GM19372 (cell line): ENCODE data around the gene SLC30A1.
"Not testable (repeated sequence)": the region's sequence is repeated elsewhere in the genome, so short reads cannot be mapped to it uniquely, and the experiment has no call there.

ENCODE experiments used
- ATAC-seq: cut with Tn5 transposase; IDR thresholded peaks from one replicate; pipeline ENCODE4 v1.9.1; 2021; ENCODE audit warnings: mild to moderate bottlenecking, low read depth, moderate library complexity; ENCODE audit not compliant: unreplicated experiment

Gene SLC30A1, protein sequence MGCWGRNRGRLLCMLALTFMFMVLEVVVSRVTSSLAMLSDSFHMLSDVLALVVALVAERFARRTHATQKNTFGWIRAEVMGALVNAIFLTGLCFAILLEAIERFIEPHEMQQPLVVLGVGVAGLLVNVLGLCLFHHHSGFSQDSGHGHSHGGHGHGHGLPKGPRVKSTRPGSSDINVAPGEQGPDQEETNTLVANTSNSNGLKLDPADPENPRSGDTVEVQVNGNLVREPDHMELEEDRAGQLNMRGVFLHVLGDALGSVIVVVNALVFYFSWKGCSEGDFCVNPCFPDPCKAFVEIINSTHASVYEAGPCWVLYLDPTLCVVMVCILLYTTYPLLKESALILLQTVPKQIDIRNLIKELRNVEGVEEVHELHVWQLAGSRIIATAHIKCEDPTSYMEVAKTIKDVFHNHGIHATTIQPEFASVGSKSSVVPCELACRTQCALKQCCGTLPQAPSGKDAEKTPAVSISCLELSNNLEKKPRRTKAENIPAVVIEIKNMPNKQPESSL

DNA sequence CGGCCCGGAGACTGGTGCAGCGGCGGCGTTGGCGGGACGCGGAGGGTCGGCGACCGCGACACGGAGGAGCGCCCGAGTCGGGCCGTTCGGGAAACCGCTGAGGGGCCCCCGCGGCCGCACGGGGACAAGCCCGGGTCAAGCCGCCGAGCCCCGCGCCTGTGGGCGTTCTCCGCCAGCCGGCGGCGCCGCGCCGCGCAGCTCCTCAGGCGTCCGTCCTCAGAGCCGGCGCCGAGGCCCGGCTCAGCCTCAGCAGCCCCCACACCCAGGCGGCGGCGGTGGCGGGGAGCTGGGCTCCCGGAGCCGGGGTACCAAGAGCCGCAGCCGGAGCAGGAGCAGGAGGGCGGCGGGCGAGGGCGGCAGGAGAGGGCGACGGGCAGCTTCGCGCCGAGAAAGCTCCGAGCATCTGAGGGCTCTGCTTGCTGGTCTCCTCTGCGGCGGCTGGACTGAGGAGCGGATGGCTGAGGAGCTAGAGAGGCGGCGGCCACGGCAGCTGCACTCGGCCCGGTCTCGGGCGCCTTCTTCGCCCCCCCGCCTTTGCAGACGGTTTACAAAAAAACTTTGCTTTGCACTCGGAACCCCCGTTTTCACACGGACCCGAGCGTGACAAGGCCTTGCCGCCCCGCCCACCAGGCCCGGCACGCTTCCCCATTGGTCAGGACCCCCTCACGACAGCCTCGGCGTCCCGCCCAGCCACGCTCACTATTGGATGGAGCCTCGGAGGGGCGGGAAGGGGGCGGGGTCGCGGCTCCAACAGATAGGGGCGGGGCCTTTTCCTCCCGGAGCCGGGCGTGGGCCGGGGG, at the start of gene SLC30A1:
Gene SLC30A1, minus strand, starts transcription at position 522 of the 800 bp plus-strand sequence. CDS start 549 bp downstream, outside the sequence.
- ATAC-seq: peak; percentile 78

DNA sequence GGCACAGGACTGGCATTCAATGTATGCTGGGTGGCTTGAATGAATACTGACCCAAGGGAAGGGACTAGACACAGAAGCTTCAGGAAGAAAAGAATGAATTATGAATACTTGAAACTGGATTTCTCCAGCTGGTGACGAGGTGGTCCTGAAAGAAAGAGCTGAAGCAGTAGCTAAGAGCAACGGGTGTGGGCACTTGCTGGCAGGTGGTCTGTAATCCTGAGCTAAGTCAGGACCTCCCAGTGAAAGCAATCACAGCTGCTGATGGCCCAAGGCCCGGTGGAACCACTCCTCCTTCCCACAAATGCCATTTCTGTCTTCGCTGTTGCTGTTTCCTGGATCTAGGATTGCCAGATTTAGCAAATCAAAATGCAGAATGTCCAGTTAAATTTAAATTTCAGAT, 49.5 kb upstream of the SLC30A1 start:
- ATAC-seq: no peak

DNA sequence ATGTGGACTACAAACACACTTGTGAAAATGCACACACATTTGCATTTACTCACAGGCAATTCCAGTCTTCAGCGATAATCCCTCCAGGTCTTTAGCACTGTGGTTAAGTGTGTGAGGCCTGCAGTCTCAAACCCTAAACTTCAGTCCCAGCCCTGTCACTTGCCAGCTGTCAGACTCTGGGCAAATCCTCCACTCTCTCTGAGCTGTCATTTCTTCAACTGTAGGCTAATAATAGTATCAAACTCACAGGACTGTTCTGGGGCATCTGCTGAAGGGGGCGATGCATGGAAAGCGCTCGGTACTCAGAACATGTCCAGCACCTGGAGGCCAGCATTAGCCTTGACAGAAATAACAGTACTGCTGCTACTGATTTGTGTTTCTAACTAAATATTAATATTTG, 48.3 kb upstream of the SLC30A1 start:
- no peak for ATAC-seq

DNA sequence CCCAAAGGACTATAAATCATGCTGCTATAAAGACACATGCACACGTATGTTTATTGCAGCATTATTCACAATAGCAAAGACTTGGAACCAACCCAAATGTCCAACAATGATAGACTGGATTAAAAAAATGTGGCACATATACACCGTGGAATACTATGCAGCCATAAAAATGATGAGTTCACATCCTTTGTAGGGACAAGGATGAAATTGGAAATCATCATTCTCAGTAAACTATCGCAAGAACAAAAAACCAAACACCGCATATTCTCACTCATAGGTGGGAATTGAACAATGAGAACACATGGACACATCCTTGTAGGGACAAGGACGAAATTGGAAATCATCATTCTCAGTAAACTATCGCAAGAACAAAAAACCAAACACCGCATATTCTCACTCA, 46.9 kb upstream of the SLC30A1 start:
- ATAC-seq: not testable (repeated sequence)

DNA sequence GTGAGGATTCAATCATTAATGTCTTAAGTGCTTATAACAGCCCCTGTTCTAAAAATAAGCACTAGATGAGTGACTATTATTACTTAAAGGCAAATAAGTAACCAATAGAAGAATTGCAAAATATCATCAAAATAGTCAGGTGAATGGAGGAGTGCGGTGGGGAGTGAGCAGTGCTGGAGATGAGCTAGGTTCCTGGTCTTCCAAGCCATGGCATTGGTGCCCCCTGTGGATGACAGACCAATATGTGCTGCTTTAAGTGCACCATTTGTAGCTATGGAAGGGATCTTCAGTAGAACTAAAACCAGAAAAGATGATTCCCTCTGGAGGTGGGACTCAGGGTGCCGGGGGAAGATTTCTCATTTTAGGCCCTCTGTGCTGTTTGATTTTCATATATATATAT, 46.1 kb upstream of the SLC30A1 start:
- ATAC-seq: no peak

DNA sequence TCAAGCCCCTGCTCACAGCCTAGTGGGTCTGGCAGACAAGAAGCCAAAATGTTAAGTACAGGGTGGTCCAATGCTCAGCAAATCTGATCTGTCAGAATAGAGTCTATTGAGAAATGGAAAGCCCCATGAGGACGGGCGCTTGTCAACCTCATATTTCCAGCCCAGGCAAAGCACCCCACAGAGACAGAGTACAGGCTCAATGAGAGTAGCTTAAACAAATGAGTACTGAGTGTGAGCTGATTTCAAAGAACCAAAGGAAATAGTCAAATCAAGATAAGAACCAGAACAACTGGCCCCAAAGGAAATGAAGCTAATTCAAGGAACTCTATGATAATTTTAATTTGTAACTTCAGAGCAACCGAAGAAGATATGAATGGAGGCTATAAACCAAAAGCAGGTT, 44.6 kb upstream of the SLC30A1 start:
- ATAC-seq: no peak

DNA sequence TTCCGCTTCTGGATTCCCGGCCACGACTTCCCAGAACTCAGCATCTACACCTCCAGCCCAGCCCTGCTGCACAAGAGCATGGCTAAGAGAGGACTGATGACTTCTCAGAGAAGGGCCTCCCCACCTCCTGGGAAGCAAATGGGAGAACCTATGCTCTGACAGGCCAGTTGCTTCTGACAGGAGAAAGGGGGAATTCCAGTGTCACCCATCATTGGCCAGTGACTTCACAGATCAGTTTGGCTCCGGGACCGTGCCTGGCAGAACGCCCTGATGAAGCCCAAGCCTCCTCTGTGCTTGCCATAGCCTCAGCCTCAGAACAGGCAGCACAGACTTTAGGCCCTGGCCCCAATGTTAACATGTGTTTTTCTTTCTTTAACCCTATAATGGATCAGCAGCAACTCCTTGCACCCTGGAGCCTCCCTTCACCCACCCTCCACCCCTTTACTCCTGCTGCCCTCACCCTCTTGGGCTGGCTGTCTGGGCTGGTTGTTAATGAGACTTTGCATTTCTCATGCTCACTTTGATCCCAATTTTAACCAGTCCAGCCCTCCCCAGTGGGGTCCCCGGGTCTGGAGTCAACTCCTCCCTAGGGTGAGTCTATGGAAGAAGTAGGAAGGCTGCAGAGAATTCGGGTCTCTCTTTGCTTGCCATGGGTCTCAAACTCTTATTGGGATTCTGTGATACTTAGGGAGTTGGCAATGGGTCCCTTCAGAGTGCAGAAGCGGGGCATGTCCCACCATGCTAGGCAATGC, 42.7 kb upstream of the SLC30A1 start:
- no peak for ATAC-seq

DNA sequence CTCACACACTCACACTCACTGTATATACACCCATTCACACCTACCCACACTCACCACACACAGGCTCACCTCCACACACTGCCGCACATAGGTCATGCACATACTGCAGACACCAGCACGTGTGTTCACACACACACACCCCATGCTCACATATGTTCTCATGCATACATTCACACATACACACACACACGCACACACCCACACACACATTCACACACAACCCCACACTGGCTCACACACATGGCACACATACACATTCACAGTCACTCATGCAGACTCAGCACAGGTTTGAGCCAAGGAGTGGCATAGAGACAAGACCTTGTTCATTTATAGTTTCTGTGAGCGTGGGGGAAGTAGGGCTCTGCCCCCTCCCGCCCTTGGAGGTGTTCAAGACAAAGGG, 41.1 kb upstream of the SLC30A1 start:
- no peak for ATAC-seq

DNA sequence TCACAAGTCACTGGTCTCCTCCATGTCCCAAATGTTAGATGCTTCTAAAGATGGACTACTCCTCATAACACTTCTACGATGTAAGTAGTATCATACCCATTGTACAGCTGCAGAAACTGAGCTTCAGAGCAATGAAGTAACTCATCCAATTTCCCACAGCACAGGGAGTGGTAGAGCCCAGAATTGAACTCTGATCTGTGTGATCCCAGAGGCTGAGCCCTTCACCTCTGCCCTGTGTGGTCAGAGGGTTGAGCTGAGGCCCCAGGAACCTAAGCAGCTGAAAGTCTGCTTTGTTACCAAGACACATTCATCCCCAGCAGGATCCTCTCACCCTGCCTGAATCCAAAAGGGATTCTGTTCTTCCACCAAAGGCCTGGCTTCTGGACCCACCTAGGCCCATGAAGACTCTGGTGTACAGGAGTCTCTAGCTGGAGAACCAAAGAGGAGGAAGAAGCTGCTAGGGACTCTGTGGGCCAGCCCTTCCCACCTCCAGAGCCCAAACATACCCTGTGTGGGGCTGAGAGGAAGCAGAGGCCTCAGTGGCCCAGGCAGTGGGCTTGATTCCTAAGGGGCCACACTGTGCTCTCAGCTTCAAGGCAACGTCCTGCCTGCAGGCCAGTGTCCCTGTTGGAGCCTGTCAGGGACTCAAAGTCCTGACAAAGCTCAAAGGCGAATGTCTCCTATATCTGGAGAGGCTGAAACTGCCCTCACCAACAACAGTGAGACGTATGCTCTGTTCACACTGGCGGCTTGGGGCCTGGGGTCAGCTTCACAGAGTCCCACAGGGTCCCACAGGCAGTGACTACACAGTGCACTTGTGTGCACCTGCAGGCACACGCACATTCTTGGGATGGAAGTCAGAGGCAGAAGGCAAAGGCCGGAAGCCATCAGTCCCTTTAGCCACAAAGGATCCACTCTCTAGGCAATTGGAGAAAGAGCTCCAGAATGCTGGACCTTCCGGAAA, 40.4 kb upstream of the SLC30A1 start:
- ATAC-seq: no peak

DNA sequence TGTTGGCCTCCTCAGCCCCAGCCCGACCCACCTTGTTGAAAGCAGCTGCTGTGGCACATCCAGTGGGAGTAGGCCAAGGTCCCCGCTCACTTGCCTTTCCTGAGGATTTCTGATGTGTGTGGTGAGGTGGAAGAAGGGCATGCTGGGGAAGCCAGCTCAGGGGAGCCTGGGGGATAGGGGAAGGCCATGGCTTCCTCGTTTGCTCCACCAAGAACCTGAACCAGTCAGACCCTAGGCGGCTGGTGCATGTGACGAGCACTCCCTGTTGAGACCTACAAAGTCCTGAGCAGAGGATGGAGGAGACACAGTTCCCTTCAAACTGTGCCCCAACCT, 38.0 kb upstream of the SLC30A1 start:
- ATAC-seq: no peak

DNA sequence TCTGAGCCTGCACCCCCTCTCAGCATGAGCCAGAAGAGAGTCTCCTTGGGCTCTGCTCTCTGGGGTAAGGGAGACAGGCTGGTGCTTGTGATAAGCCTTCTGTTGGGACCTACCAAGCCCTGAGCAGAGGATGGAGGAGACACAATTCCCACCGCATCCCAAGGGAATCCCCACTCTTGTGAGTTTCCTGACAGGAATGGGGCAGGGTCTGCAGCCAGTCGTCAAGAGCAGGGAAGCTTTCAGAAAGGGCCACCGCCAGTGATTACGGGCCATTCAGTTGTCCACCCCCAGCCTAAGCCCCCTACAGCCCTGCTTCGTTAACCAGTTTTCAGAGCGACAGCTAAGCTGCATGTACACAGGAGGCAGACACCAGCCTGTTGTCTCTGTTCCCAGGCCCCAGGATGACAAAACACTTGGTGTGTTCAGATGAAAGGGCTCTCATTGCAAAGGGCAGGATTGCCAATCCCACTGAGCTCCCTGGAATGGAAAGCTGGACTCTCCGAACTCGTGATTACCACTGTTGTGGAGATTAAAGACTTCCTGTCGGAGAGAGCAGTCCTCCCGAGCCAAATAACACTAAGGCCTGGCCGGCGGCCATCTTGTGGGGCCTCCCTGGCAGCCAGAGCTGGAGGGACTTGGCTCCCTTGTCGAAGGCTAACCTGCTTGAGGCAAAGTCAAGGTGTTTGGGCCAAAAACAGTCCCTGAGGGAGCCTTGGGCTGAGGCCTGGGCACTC, 37.4 kb upstream of the SLC30A1 start:
- ATAC-seq: no peak

DNA sequence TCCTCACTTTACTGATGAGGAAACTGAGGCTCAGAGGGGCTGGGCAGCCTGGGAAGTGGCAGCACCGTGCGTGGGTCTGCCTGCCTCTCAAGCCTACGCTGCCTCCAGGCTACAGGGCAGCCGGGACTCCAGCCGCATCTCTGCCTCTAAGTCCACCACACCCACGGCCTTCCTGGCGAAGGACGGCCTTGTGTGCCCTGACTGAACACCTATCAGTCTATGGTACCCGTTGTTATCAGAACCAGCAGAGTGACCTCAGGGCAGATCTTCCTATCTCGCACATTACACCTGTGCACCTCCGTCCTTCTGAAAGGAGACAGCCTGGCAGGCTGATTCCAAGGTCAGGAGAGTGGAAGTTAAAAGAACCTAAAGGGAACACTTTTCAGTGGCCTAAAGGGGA, 35.7 kb upstream of the SLC30A1 start:
- ATAC-seq: no peak

DNA sequence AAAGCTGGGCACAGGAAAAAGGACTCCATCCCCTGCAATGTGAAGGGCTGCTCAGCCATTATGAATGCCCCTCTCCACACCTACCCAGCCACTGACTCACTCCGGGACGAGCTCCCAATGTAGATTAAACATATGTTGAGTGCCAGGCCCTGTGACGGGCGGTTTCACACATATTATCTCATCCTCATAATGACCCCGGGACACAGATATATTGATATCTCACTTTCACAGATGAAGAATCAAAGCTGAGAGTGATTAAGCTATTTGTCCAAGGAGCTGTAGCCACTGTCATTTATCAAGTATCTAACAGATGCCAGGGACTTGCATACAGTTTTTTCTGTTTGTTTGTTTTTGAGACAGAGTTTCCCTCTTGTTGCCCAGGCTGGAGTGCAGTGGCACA, 35.0 kb upstream of the SLC30A1 start:
- no peak for ATAC-seq

DNA sequence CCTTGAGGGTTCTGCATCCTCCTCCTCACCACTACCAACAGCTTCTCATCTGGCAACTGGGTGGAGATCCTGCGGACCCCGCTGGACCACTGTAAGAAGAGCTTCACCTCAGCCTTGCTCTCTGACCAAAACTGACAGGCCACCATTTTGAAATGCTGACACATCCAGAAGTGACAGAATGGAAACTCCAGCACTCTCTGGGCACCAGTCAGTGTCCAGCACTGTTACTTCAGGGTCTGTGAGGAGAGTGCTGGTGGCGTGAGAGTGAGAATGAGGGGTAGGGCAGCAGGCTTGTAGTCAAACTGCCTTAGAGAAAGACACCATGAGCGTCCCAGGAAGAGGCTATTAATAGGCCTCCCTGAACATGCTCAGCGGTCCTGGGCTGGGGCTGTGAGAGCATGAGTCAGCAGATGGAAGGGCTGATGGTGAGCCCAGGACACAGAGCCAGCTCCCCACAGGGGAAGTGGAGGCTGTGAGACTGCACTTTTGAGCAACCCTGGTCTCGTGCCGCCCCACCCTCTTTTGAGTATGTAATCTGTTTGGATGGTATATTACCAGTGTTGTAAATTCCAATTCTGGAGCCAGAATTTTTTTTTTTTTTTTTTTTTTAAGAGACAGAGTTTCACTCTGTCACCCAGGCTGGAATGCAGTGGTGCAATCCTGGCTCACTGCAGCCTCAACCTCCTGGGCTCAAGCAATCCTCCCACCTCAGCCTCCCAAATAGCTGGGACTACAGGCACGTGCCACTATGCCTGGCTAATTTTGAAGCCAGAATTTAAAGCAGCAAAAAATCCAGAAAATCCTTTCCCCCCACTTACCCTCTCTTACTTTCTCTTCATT, 34.4 kb upstream of the SLC30A1 start:
- ATAC-seq: no peak

DNA sequence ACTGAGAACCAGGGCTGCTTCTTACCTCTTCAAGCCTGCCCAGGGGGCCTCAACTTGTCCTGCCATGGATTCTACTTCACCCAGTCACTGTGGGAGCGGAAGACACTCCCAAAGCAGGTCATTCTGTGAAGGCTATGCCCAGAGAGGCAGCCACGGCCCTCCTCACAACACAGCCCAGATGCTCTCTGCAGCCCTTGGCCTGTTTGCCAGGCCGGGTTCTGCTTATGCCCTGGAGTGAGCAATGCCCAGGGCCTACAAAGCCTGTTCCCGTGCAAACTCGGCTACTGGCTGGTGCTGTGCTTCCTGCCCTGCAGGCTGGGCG, 33.8 kb upstream of the SLC30A1 start:
- ATAC-seq: no peak

DNA sequence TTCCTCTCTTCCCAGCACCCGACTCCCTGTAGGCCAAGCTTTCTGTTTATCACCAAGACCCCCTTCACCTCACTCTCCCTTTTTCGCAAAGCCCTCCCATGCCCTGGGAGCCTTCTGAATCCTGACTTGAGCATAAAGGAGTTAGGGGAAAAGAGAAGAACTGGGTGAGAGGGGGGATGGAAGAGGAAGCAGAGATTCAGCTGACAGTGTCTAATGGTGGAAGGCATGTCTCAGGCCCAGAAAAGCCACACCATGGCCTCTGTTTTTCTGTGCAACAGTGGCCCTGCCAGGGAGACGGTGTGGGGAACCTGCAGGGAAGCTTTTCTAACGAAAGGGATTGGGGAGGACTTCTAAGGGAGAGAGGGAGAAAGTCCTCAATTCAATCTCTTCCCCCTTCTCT, 32.9 kb upstream of the SLC30A1 start:
- ATAC-seq: no peak

DNA sequence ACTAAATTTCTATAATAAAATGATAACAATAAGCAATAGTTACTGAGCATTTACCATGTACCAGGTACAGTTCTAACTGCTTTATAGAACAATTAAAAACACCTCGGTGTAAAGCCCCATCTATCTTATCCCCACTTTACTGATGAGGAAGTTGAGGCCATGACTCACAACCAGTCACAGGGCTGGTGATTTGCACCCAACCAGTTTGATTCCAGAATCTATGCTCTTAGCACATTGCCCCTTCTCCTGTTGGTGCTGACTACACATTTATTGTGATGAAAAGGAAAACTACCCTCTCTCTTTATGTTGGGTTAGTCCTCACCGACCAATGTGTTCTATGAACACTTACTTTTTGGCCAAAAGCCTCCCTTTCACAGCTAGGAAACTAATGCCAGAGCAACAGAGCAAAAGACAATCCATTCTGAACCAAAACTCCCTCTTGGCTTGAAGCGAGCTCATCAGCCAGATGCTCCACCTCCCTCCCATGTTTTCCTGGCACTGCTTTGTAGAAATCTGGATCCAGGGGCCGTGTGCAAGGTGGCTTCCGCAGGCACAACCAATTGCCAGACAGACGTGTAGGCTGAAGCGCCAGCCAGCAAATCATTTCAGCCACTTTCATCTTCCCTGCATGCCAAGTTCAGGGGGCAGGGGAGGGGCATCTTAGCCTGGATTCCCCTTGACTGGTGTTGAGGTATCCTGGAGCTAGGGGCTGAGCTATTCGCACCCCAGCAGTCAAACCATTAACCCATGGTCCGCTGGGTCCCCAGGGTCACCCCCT, 32.0 kb upstream of the SLC30A1 start:
- ATAC-seq: no peak
